ENCODE data around the gene CDO1. TPM values are rescaled to one million over a fixed set of nuclear protein-coding genes. Genes with fewer than 3 reads are reported as not detected.

Gene CDO1
- 6.6 and 6.9 TPM in 2 replicates for total RNA-seq
- long read RNA-seq, transcript CDO1-201 (5 exons, 1,860 nt), result major isoform, 29 of 31 reads
- long read RNA-seq, partial matches to known transcripts, result 0 of 31 reads
- long read RNA-seq, other reads (novel, unspliced or antisense), result 2 of 31 reads

DNA sequence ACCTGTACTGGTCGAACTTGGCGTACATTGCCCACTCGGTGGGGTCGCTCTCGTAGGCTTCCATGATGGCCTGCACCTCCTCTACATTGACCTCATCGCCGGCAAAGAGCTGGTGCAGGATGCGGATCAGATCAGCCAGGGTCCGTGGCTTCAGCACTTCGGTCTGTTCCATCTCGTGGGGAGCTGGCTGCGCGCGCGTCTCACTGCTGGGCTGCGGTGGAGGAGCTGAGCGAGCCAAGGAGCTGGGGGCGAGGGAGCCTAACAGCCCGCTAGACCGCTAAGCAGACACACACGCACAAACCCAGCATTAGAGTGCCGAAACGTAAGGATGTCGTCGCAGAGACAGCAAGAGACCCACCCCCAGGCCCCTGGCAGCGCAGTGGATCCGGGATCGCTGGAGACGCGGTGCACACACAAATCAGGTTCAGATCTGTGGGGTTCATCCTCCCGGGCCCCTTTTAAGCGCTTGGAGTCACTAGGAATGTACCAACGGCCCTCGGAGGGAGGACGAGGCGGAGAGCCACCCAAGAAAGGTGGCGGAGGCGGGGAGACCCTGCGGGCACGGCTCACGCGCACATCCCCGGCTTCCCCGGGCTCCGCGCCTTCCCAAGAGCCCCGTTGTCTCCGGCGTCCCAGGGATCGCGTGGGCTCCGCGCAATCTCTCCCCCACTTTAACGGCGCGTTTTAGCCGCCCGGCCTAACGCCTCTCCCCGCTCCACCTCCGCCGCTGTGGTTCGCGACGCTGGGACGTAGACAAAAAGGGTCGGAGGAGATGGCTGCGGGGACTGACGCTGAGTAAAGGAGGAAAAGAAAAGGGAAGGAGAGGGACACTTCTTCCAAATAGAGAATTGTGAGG lies at the start of gene CDO1:
TSS of gene CDO1 (minus strand) at position 434 of the 856 bp plus-strand sequence. CDS start at position 172, 262 bp downstream.
- H3K9me3 Mint-ChIP-seq (ENCODE audit: unreplicated experiment), result no peaks in the 10 kb centered on the region
- peak within 1 kb of the TSS; percentile 90 for H3K4me3 Mint-ChIP-seq (ENCODE audit: unreplicated experiment)
- TF ChIP-seq, protein P1, sequence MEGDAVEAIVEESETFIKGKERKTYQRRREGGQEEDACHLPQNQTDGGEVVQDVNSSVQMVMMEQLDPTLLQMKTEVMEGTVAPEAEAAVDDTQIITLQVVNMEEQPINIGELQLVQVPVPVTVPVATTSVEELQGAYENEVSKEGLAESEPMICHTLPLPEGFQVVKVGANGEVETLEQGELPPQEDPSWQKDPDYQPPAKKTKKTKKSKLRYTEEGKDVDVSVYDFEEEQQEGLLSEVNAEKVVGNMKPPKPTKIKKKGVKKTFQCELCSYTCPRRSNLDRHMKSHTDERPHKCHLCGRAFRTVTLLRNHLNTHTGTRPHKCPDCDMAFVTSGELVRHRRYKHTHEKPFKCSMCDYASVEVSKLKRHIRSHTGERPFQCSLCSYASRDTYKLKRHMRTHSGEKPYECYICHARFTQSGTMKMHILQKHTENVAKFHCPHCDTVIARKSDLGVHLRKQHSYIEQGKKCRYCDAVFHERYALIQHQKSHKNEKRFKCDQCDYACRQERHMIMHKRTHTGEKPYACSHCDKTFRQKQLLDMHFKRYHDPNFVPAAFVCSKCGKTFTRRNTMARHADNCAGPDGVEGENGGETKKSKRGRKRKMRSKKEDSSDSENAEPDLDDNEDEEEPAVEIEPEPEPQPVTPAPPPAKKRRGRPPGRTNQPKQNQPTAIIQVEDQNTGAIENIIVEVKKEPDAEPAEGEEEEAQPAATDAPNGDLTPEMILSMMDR (IDR thresholded peaks at IDR 0.05), result no peak
- peak within 1 kb of the TSS; percentile 87 for H3K27ac Mint-ChIP-seq (ENCODE audit: unreplicated experiment)
- H3K36me3 Mint-ChIP-seq (ENCODE audit: unreplicated experiment), result peaks cover 2% of the 10 kb centered on the region
- H3K4me1 Mint-ChIP-seq (ENCODE audit: unreplicated experiment), result peaks cover 13% of the 10 kb centered on the region
- H3K27me3 Mint-ChIP-seq (ENCODE audit: unreplicated experiment), result peaks cover 44% of the 10 kb centered on the region
- DNase-seq (ENCODE audit: extremely low spot score, unreplicated experiment), result peak; percentile 87

DNA sequence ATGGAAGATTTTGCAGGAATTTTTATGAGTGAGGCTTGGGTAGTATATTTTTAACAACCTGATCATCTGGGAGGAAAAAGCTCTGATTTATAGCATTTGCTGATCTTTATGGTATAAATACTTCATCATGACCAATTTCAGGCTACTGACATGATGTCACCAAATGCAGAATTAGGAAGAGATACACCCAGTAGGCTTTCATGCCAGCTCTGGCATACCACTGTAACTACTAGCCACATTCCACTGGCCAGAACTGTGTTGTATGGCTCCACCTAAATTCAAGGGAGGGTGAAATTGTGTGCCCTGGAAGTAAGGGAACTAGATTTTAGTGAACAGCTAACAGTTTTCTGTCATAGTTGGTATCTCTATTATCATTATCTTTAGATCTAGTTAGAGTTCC lies 42.9 kb upstream of the CDO1 start:
- Mint-ChIP-seq H3K9me3 (ENCODE audit: unreplicated experiment) (peaks cover 4% of the 10 kb centered on the region), H3K27ac (ENCODE audit: unreplicated experiment) (peak overlapping the region; percentile 27), H3K4me3 (ENCODE audit: unreplicated experiment) (no peak overlapping the region), H3K36me3 (ENCODE audit: unreplicated experiment) (peaks cover 4% of the 10 kb centered on the region), H3K4me1 (ENCODE audit: unreplicated experiment) (peaks cover 47% of the 10 kb centered on the region), H3K27me3 (ENCODE audit: unreplicated experiment) (no peaks in the 10 kb centered on the region)
- TF ChIP-seq, protein P1 (IDR thresholded peaks at IDR 0.05), result no peak
- no peak for DNase-seq (ENCODE audit: extremely low spot score, unreplicated experiment)

DNA sequence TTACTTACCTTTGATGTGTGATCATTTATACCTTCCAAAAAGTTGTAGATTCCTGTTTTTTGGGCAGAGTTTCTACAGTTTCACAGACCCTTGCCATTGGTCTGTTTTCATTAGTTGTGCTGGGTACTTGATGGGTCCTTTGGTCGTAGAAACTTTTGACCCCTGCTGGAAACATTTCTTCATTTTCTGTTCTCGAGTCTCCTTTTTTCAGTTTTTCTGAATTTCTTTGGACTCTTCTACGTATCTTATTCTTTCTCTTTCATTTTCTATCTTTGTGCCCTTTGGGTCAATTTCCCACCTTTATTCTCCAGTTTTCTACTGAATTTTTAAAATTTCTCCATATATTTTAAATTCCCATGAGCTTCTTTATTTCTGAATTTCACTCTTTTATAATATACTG lies 41.9 kb upstream of the CDO1 start:
- no peak for DNase-seq (ENCODE audit: extremely low spot score, unreplicated experiment)
- peaks cover 8% of the 10 kb centered on the region for H3K9me3 Mint-ChIP-seq (ENCODE audit: unreplicated experiment)

DNA sequence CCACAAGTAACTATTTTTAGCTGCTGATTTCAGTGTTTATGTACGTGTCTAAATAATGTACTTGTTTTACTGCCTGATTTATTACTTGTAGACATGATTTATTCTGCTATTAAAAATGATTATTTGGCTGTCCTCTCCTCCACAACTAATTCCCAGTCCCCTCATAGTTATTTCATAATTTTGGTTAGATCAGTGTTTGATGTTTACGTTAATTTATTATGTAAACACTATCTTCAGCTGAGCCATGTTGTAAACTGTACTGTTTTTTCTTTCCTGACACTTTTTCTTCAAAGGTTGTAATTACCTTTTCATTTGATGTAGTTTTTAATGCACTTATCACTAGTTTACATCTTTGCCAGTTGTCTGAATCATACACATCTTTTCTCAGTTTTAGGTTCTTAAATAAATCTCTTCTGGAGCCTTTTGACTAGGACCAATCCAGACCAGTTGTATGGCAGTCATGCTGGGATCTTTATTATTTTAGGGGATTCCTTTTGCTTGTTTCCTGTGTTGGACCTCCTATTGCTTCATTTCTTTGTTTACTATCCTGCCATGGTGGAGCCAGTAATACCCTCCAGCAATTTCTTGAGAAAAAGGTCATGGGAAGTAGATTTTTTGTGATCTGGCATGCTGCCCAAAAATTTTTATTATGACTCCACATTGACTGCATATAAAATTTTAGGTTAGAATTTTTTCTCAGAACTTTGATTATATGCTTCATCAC lies 41.3 kb upstream of the CDO1 start:
- Mint-ChIP-seq H3K4me1 (ENCODE audit: unreplicated experiment) (peaks cover 47% of the 10 kb centered on the region), H3K27ac (ENCODE audit: unreplicated experiment) (peak overlapping the region; percentile 97), H3K9me3 (ENCODE audit: unreplicated experiment) (peaks cover 12% of the 10 kb centered on the region), H3K4me3 (ENCODE audit: unreplicated experiment) (peak overlapping the region; percentile 54), H3K36me3 (ENCODE audit: unreplicated experiment) (peaks cover 11% of the 10 kb centered on the region), H3K27me3 (ENCODE audit: unreplicated experiment) (no peaks in the 10 kb centered on the region)
- no peak for DNase-seq (ENCODE audit: extremely low spot score, unreplicated experiment)
- TF ChIP-seq, protein P1 (IDR thresholded peaks at IDR 0.05), result no peak

More for the DNA sequence above, 41.9 kb upstream of the CDO1 start:
- Mint-ChIP-seq H3K4me1 (ENCODE audit: unreplicated experiment) (peaks cover 47% of the 10 kb centered on the region), H3K27ac (ENCODE audit: unreplicated experiment) (peak overlapping the region; percentile 97), H3K36me3 (ENCODE audit: unreplicated experiment) (peaks cover 7% of the 10 kb centered on the region), H3K4me3 (ENCODE audit: unreplicated experiment) (peak overlapping the region; percentile 54), H3K27me3 (ENCODE audit: unreplicated experiment) (no peaks in the 10 kb centered on the region)
- TF ChIP-seq, protein P1 (IDR thresholded peaks at IDR 0.05), result no peak
